ENCODE data around the gene SPOCK3.
"Not testable (repeated sequence)": the region's sequence is repeated elsewhere in the genome, so short reads cannot be mapped to it uniquely, and the experiment has no call there.

The SPOCK3 gene

GRCh38 chr4:166724369-166724768, 509.9 kb downstream of the SPOCK3 start:
- no peaks in the 10 kb centered on the region for H3K4me1 Mint-ChIP-seq (ENCODE audit: low read depth)
- H3K9me3 Mint-ChIP-seq, result peaks cover 16% of the 10 kb centered on the region
- H3K27ac Mint-ChIP-seq, result no peak overlapping the region
- H3K4me3 Mint-ChIP-seq, result no peak overlapping the region
- no peaks in the 10 kb centered on the region for H3K27me3 Mint-ChIP-seq (ENCODE audit: low read depth)
- no peaks in the 10 kb centered on the region for H3K36me3 Mint-ChIP-seq (ENCODE audit: low read depth)

GRCh38 chr4:166723532-166724140, 510.7 kb downstream of the SPOCK3 start:
- H3K27ac Mint-ChIP-seq, result no peak overlapping the region
- no peaks in the 10 kb centered on the region for H3K27me3 Mint-ChIP-seq (ENCODE audit: low read depth)
- no peak overlapping the region for H3K4me3 Mint-ChIP-seq
- no peaks in the 10 kb centered on the region for H3K36me3 Mint-ChIP-seq (ENCODE audit: low read depth)
- H3K9me3 Mint-ChIP-seq, result peaks cover 17% of the 10 kb centered on the region
- no peaks in the 10 kb centered on the region for H3K4me1 Mint-ChIP-seq (ENCODE audit: low read depth)

GRCh38 chr4:166715748-166716713, 518.3 kb downstream of the SPOCK3 start:
- not testable (repeated sequence) for H3K4me3 Mint-ChIP-seq; H3K27ac Mint-ChIP-seq; H3K27me3 Mint-ChIP-seq (ENCODE audit: low read depth); H3K36me3 Mint-ChIP-seq (ENCODE audit: low read depth); H3K4me1 Mint-ChIP-seq (ENCODE audit: low read depth)
- peaks cover 26% of the 10 kb centered on the region for H3K9me3 Mint-ChIP-seq

GRCh38 chr4:166700592-166700991, 533.7 kb downstream of the SPOCK3 start:
- H3K9me3 Mint-ChIP-seq, result peaks cover 14% of the 10 kb centered on the region

GRCh38 chr4:166688835-166689234, 545.5 kb downstream of the SPOCK3 start:
- Mint-ChIP-seq H3K4me3 (no peak overlapping the region), H3K36me3 (ENCODE audit: low read depth) (no peaks in the 10 kb centered on the region), H3K27me3 (ENCODE audit: low read depth) (no peaks in the 10 kb centered on the region), H3K27ac (no peak overlapping the region), H3K4me1 (ENCODE audit: low read depth) (no peaks in the 10 kb centered on the region), H3K9me3 (no peaks in the 10 kb centered on the region)

More at GRCh38 chr4:166700592-166700991, 533.7 kb downstream of the SPOCK3 start:
- Mint-ChIP-seq H3K27ac (no peak overlapping the region), H3K4me1 (ENCODE audit: low read depth) (no peaks in the 10 kb centered on the region), H3K27me3 (ENCODE audit: low read depth) (no peaks in the 10 kb centered on the region), H3K36me3 (ENCODE audit: low read depth) (no peaks in the 10 kb centered on the region), H3K4me3 (no peak overlapping the region)

GRCh38 chr4:166687828-166688227, 546.5 kb downstream of the SPOCK3 start:
- Mint-ChIP-seq H3K4me3 (no peak overlapping the region), H3K4me1 (ENCODE audit: low read depth) (no peaks in the 10 kb centered on the region), H3K9me3 (no peaks in the 10 kb centered on the region), H3K27ac (no peak overlapping the region), H3K36me3 (ENCODE audit: low read depth) (no peaks in the 10 kb centered on the region), H3K27me3 (ENCODE audit: low read depth) (no peaks in the 10 kb centered on the region)

All from T-helper 1 cell treated with Interleukin-12 subunit alpha and Interleukin-12 subunit beta and Interleukin-4 antibody, amounts not matched to agents 30 μg/mL and 1 μg/mL, for 36 hours (primary cell).